Endothelial cell of umbilical vein (primary cell): ENCODE data around the gene HYPK. TPM values are rescaled to one million over a fixed set of nuclear protein-coding genes. Genes with fewer than 3 reads are reported as not detected.

Experiments
- BruUV-seq: library from RNA; stranded (reverse); fragments of 400-500 nt; replicated peaks from 2 replicates; lab custom pipeline; 2021; lab: Mats Ljungman, UMichigan
- CTCF ChIA-PET: fragments of 300-600, 350-600 bp; sonication (Branson Sonifier 250); formaldehyde crosslinking; loops from one replicate; lab custom pipeline; 2021; ENCODE audit warnings: antibody characterized with exemption, inconsistent platforms; lab: Charles Lee
- POLR2A ChIA-PET: fragments of 300-600, 350-600 bp; sonication (Branson Sonifier 250); formaldehyde crosslinking; loops from one replicate; lab custom pipeline; 2021; ENCODE audit warnings: antibody characterized with exemption, inconsistent platforms; lab: Charles Lee
- DNase-seq: peaks from one replicate; pipeline ENCODE4 v3.0.0-alpha.2; 2011; ENCODE audit warnings: low read depth, low spot score
- FAIRE-seq: peaks from 2 replicates; lab custom pipeline; 2011; peaks lifted over from hg19 to GRCh38; lab: Jason Lieb, UNC
- H2AFZ ChIP-seq: 2 replicates; pipeline ENCODE4 v1.6.0; 2012; ENCODE audit warnings: low read depth, low read length, control low read depth, inconsistent platforms
- H3K27ac ChIP-seq: 2 replicates; pipeline ENCODE4 v1.5.1; 2011; ENCODE audit warnings: low read depth, mild to moderate bottlenecking, control low read depth, low read length, moderate library complexity; ENCODE audit not compliant: insufficient read depth
- H3K27me3 ChIP-seq, 2 experiments: 2 replicates each; pipeline versions ENCODE4 v1.6.0 to v1.6.1; 2011; ENCODE audit warnings: low read length in 2 of 2, mixed read lengths in 1 of 2; ENCODE audit not compliant: control insufficient read depth in 2 of 2, insufficient read depth in 2 of 2
- H3K36me3 ChIP-seq, 2 experiments: 2 replicates in 1 of 2; 3 replicates in 1 of 2; pipeline ENCODE4 v1.5.1; 2011; ENCODE audit warnings: low read length in 2 of 2, mild to moderate bottlenecking in 1 of 2, moderate library complexity in 1 of 2; ENCODE audit not compliant: control insufficient read depth in 2 of 2, insufficient read depth in 2 of 2; ENCODE audit errors: extremely low read depth in 1 of 2
- H3K4me1 ChIP-seq: 3 replicates; pipeline ENCODE4 v1.5.1; 2011; ENCODE audit warnings: mild to moderate bottlenecking, low read length; ENCODE audit not compliant: control insufficient read depth, insufficient read depth; ENCODE audit errors: extremely low read depth
- H3K4me2 ChIP-seq: 2 replicates; pipeline ENCODE4 v1.6.1; 2011; ENCODE audit warnings: low read length, control low read depth, mixed read lengths; ENCODE audit not compliant: insufficient read depth
- H3K4me3 ChIP-seq, 3 experiments: fragments of 200-600 bp in 1 of 3; sonication (generic), shearing (Covaris generic) in 1 of 3; replicated peaks in 1 of 3; 2 replicates each; pipeline ENCODE4 v1.5.1; 2011 to 2016; ENCODE audit warnings: control low read depth in 3 of 3, low read length in 3 of 3, mild to moderate bottlenecking in 2 of 3, inconsistent platforms in 1 of 3, low read depth in 1 of 3, moderate library complexity in 1 of 3; ENCODE audit not compliant: insufficient read depth in 1 of 3
- H3K79me2 ChIP-seq: 2 replicates; pipeline ENCODE4 v1.6.0; 2012; ENCODE audit warnings: low read length, inconsistent platforms; ENCODE audit not compliant: control insufficient read depth, insufficient read depth
- H3K9ac ChIP-seq: replicated peaks from 2 replicates; pipeline ENCODE3; 2011; ENCODE audit warnings: low read length, control low read depth; ENCODE audit not compliant: insufficient read depth; ENCODE audit errors: extremely low read depth
- H3K9me1 ChIP-seq: replicated peaks from 3 replicates; pipeline ENCODE4 v1.6.0; 2011; ENCODE audit warnings: mild to moderate bottlenecking, low read length; ENCODE audit not compliant: control insufficient read depth, insufficient read depth; ENCODE audit errors: extremely low read depth
- H3K9me3 ChIP-seq: replicated peaks from 2 replicates; pipeline ENCODE4 v1.5.1; 2012; ENCODE audit warnings: low read length, inconsistent platforms; ENCODE audit not compliant: control insufficient read depth, insufficient read depth
- H4K20me1 ChIP-seq: replicated peaks from 2 replicates; pipeline ENCODE3; 2011; ENCODE audit warnings: mild to moderate bottlenecking, low read length; ENCODE audit not compliant: control insufficient read depth, insufficient read depth; ENCODE audit errors: extremely low read depth
- EZH2 ChIP-seq: IDR thresholded peaks from 2 replicates; pipeline ENCODE4 v1.6.1; 2012; ENCODE audit warnings: borderline replicate concordance, low read depth, mild to moderate bottlenecking, moderate library complexity, low read length, inconsistent platforms; ENCODE audit not compliant: severe bottlenecking
- FOS ChIP-seq: IDR thresholded peaks from 2 replicates; pipeline ENCODE4 v1.6.1; 2011; ENCODE audit warnings: mild to moderate bottlenecking, low read length, moderate library complexity, borderline replicate concordance; ENCODE audit not compliant: insufficient read depth
- GATA2 ChIP-seq: IDR thresholded peaks from 2 replicates; pipeline ENCODE4 v1.7.0; 2011; ENCODE audit warnings: low read depth, mild to moderate bottlenecking, moderate library complexity, mixed read lengths, low read length; ENCODE audit not compliant: insufficient read length, insufficient read depth
- JUN ChIP-seq: IDR thresholded peaks from 2 replicates; pipeline ENCODE4 v1.6.1; 2011; ENCODE audit warnings: borderline replicate concordance, low read depth; ENCODE audit not compliant: insufficient read length, insufficient read depth
- MAX ChIP-seq: IDR thresholded peaks from 2 replicates; pipeline ENCODE4 v1.6.1; 2011; ENCODE audit not compliant: insufficient read depth, insufficient read length
- MYC ChIP-seq: IDR thresholded peaks from one replicate; pipeline ENCODE4 v1.6.1; 2011; ENCODE audit warnings: mild to moderate bottlenecking, low read depth, low read length
- POLR2A ChIP-seq: IDR thresholded peaks from 2 replicates; pipeline ENCODE4 v1.6.1; 2012; ENCODE audit warnings: low read depth, mild to moderate bottlenecking, control low read depth, low read length
- POLR2AphosphoS5 ChIP-seq: IDR thresholded peaks from 2 replicates; pipeline ENCODE4 v1.6.1; 2012; ENCODE audit warnings: low read depth, mild to moderate bottlenecking, control low read depth, low read length, moderate library complexity; ENCODE audit not compliant: insufficient read depth
- dilution Hi-C: fragments of 300-500 bp; cut with MboI; formaldehyde crosslinking; loops from one replicate; pipeline ENCODE4 v1.15.0; 2019; ENCODE audit warnings: low sequenced_read_pairs; ENCODE audit not compliant: extremely low pct_ligation_motif_present
- intact Hi-C: fragments of 100-400 bp; cut with micrococcal nuclease; formaldehyde crosslinking; loops from one replicate; pipeline ENCODE4 v1.10.0; 2022
- polyA plus RNA-seq, 4 experiments: library from polyadenylated mRNA; depleted of rRNA in 3 of 4; stranded (reverse) in 3 of 4; unstranded in 1 of 4; fragments of >200 nt; gene quantifications; 2 replicates each; pipeline versions ENCODE4 v1.2.1 to v1.2.3, GENCODE V29; 2011 to 2012; ENCODE audit warnings: missing spikeins in 1 of 4
- total RNA-seq: library from RNA; stranded (reverse); gene quantifications from 2 replicates; pipeline ENCODE4 v1.2.3, GENCODE V29; 2021
- TF ChIP-seq, protein P1 (sequence below), 2 donors: IDR thresholded peaks; 1 replicate in 1 of 2; 2 replicates in 1 of 2; pipeline ENCODE4 v1.5.1; 2011; ENCODE audit warnings: low read length in 2 of 2, mild to moderate bottlenecking in 2 of 2, moderate library complexity in 2 of 2, control low read depth in 1 of 2, inconsistent platforms in 1 of 2, low read depth in 1 of 2; ENCODE audit not compliant: insufficient read depth in 1 of 2; ENCODE audit errors: extremely low read depth in 1 of 2

Gene HYPK
- total and polyA plus RNA-seq, 2 donors (not counting 3 experiments of a cell fraction or from before 2014, with no cell fraction given), result 5.2 to 17.8 TPM

GRCh38 chr15:43799209-43799944 lies 1.0 kb upstream of the HYPK start:
- peaks cover 15 to 20% of the 10 kb centered on the region in 2 experiments for H3K36me3 ChIP-seq
- ChIA-PET CTCF (no interaction called here), POLR2A (no interaction called here)
- H3K79me2 ChIP-seq, result peaks cover 21% of the 10 kb centered on the region
- H3K9me3 ChIP-seq, result no peaks in the 10 kb centered on the region
- H3K9ac ChIP-seq, result no peak overlapping the region
- no peak overlapping the region for H3K4me2 ChIP-seq
- no peak overlapping the region for H3K4me3 ChIP-seq
- H3K27me3 ChIP-seq, result no peaks in the 10 kb centered on the region
- H3K9me1 ChIP-seq, result no peaks in the 10 kb centered on the region
- DNase-seq (no peak), FAIRE-seq (no peak)
- H4K20me1 ChIP-seq, result no peaks in the 10 kb centered on the region
- peaks cover 12% of the 10 kb centered on the region for H3K4me1 ChIP-seq
- H3K27ac ChIP-seq, result no peak overlapping the region
- dilution Hi-C loops, result no loop called here
- BruUV-seq, result no TSS peak
- TF ChIP-seq FOS (no peak), MYC (no peak), GATA2 (no peak), EZH2 (no peak), MAX (no peak), POLR2A (no peak), POLR2AphosphoS5 (no peak), JUN (no peak)
- TF ChIP-seq, protein P1, sequence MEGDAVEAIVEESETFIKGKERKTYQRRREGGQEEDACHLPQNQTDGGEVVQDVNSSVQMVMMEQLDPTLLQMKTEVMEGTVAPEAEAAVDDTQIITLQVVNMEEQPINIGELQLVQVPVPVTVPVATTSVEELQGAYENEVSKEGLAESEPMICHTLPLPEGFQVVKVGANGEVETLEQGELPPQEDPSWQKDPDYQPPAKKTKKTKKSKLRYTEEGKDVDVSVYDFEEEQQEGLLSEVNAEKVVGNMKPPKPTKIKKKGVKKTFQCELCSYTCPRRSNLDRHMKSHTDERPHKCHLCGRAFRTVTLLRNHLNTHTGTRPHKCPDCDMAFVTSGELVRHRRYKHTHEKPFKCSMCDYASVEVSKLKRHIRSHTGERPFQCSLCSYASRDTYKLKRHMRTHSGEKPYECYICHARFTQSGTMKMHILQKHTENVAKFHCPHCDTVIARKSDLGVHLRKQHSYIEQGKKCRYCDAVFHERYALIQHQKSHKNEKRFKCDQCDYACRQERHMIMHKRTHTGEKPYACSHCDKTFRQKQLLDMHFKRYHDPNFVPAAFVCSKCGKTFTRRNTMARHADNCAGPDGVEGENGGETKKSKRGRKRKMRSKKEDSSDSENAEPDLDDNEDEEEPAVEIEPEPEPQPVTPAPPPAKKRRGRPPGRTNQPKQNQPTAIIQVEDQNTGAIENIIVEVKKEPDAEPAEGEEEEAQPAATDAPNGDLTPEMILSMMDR (IDR thresholded peaks at IDR 0.05; ENCODE audit: extremely low read depth in 1 of 2, insufficient read depth in 1 of 2, low read depth in 1 of 2, low read length in 2 of 2), result no peak
- intact Hi-C loops, result no loop called here
- no peak overlapping the region for H2AFZ ChIP-seq
